Lower leg skin (tissue), 4 donors: ENCODE data around the gene DROSHA. TPM values are rescaled to one million over a fixed set of nuclear protein-coding genes. Genes with fewer than 3 reads are reported as not detected.
"Not testable (repeated sequence)": the region's sequence is repeated elsewhere in the genome, so short reads cannot be mapped to it uniquely, and the experiment has no call there.

Experiments
- DNase-seq, 2 donors: peaks; one replicate each; pipeline ENCODE4 v3.0.0-alpha.2; 2019; ENCODE audit warnings: low spot score in 2 of 2
- H3K4me3 ChIP-seq: fragments of 200-600 bp; sonication (generic); 2 replicates; pipeline ENCODE4 v1.5.1; 2017; ENCODE audit warnings: mild to moderate bottlenecking, low read depth; ENCODE audit not compliant: poor library complexity, severe bottlenecking
- CTCF ChIP-seq, 3 donors: fragments of 450-650 bp; IDR thresholded peaks; one replicate each; pipeline ENCODE4 v1.5.1; 2016; ENCODE audit warnings: antibody characterized with exemption in 3 of 3, mild to moderate bottlenecking in 3 of 3, moderate library complexity in 2 of 3
- POLR2A ChIP-seq, 2 donors: fragments of 450-650 bp; IDR thresholded peaks; one replicate each; pipeline ENCODE4 v1.6.1; 2016 to 2017; ENCODE audit warnings: antibody characterized with exemption in 2 of 2, mild to moderate bottlenecking in 1 of 2, moderate library complexity in 1 of 2
- WGBS, 2 donors: methylation state at CpG; one replicate each; pipeline ENCODE4 v1.1.5; 2018; 5-methylcytosine and 5-hydroxymethylcytosine counted together
- intact Hi-C: fragments of 100-400 bp; cut with DNase I; formaldehyde crosslinking; loops from one replicate; pipeline ENCODE4 v1.15.0; 2023; ENCODE audit warnings: low total_unique reads
- total RNA-seq, 4 donors: library from RNA; depleted of rRNA; stranded (reverse); fragments of >200 nt; gene quantifications; one replicate each; pipeline ENCODE4 v1.1.0, GENCODE V29; 2016

DROSHA gene
- total RNA-seq, 4 donors from 2014 or later = 21.7 to 59.2 (median 37.3) TPM

GRCh38 chr5:31396611-31397295 is 135.1 kb downstream of the DROSHA start:
- 78 to 83% methylated on average over 12 of the region's 12 CpGs for WGBS, 2 donors
- TF ChIP-seq CTCF (IDR thresholded peaks at IDR 0.05) = no peak
- TF ChIP-seq POLR2A (IDR thresholded peaks at IDR 0.05) = no peak
- DNase-seq = no peak
- no peak overlapping the region for H3K4me3 ChIP-seq
- intact Hi-C loops = no loop called here

- intact Hi-C loops, DNase-seq: not testable (repeated sequence)
Measured at GRCh38 chr5:31395450-31396045, 136.3 kb downstream of the DROSHA start.

DNA sequence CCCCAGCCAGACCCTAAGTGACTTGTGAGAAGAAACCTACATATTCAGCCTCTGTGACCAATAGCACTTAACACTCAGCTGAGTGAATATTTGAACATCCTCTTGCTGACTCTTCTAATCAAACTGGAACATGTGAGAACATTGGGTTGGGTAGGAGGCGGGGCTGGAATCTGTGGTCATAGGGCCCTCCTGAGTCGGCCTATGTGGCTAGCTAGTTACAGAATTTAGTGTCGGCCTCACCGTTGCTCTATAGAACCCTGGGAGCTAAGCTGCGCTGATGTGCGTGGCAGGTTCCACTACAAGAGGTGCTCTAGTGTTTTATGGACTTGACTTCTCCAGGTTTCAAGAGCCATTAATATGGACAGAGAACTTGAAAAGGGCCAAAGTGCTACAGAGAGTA is 138.8 kb downstream of the DROSHA start:
- WGBS, 2 donors = 95 to 97% methylated on average over 6 of the region's 6 CpGs
- no peak for DNase-seq
- H3K4me3 ChIP-seq = no peak overlapping the region
- intact Hi-C loops = no loop called here
- TF ChIP-seq POLR2A (IDR thresholded peaks at IDR 0.05) (no peak), CTCF (IDR thresholded peaks at IDR 0.05) (no peak)

More at GRCh38 chr5:31395450-31396045, 136.3 kb downstream of the DROSHA start:
- 70 to 75% methylated on average over 14 of the region's 14 CpGs for WGBS, 2 donors
- not testable (repeated sequence) for H3K4me3 ChIP-seq

- intact Hi-C loops = no loop called here
- 90 to 96% methylated on average over 3 of the region's 3 CpGs for WGBS, 2 donors
- no peak overlapping the region for H3K4me3 ChIP-seq
- DNase-seq = no peak
- no peak for TF ChIP-seq CTCF (IDR thresholded peaks at IDR 0.05)
Measured at GRCh38 chr5:31392061-31392460, 139.8 kb downstream of the DROSHA start.

- WGBS, 2 donors = 88 to 91% methylated on average over 5 of the region's 5 CpGs
- intact Hi-C loops = no loop called here
Measured at GRCh38 chr5:31390256-31390655, 141.6 kb downstream of the DROSHA start.

More at GRCh38 chr5:31390256-31390655, 141.6 kb downstream of the DROSHA start:
- DNase-seq = no peak
- no peak overlapping the region for H3K4me3 ChIP-seq
- TF ChIP-seq POLR2A (IDR thresholded peaks at IDR 0.05) (no peak), CTCF (IDR thresholded peaks at IDR 0.05) (no peak)
